Sigmoid colon (tissue), 7 donors: ENCODE data around the gene UCHL3. TPM values are rescaled to one million over a fixed set of nuclear protein-coding genes. Genes with fewer than 3 reads are reported as not detected.

ENCODE experiments used
- DNase-seq: peaks from one replicate; pipeline ENCODE4 v3.0.0-alpha.2; 2019
- H3K27ac ChIP-seq, 4 donors: fragments of 200-600 bp; sonication (generic); one replicate each; pipeline ENCODE4 v1.5.1; 2016 to 2019; ENCODE audit warnings: mild to moderate bottlenecking in 1 of 4
- H3K27me3 ChIP-seq, 3 donors: fragments of 200-600 bp; sonication (generic); one replicate each; pipeline ENCODE4 v1.5.1; 2019; ENCODE audit warnings: mild to moderate bottlenecking in 1 of 3
- H3K36me3 ChIP-seq, 4 donors: fragments of 200-600 bp; sonication (generic); one replicate each; pipeline ENCODE4 v1.5.1; 2016 to 2019
- H3K4me1 ChIP-seq, 4 donors: fragments of 200-600 bp; sonication (generic); one replicate each; pipeline ENCODE4 v1.5.1; 2017 to 2019
- H3K4me3 ChIP-seq, 4 donors: fragments of 200-600 bp; sonication (generic); one replicate each; pipeline ENCODE4 v1.5.1; 2017 to 2019; ENCODE audit warnings: mild to moderate bottlenecking in 2 of 4, moderate library complexity in 1 of 4
- H3K9me3 ChIP-seq, 4 donors: fragments of 200-600 bp in 3 of 4; sonication (generic) in 3 of 4; one replicate each; pipeline versions ENCODE4 v1.5.1 to v1.6.1; 2013 to 2019
- CTCF ChIP-seq, 4 experiments: fragments of 450-650 bp in 3 of 4; fragments of 200-600 bp in 1 of 4; IDR thresholded peaks; one replicate each; pipeline ENCODE4 v1.5.1; 2016 to 2019; ENCODE audit warnings: antibody characterized with exemption in 4 of 4, mild to moderate bottlenecking in 3 of 4, moderate library complexity in 2 of 4
- EP300 ChIP-seq, 4 donors: sonication (generic); formaldehyde crosslinking; IDR thresholded peaks; one replicate each; pipeline ENCODE4 v1.6.1; 2017; ENCODE audit warnings: antibody characterized with exemption in 4 of 4
- POLR2A ChIP-seq, 2 donors: fragments of 450-650 bp; IDR thresholded peaks; one replicate each; pipeline ENCODE4 v1.6.1; 2016; ENCODE audit warnings: antibody characterized with exemption in 2 of 2, mild to moderate bottlenecking in 2 of 2, moderate library complexity in 2 of 2
- POLR2AphosphoS5 ChIP-seq, 4 donors: sonication (generic); formaldehyde crosslinking; IDR thresholded peaks; one replicate each; pipeline ENCODE4 v1.6.1; 2017; ENCODE audit warnings: antibody characterized with exemption in 4 of 4
- WGBS, 2 donors: extraction: QIAGEN DNeasy Blood & Tissue Kit; methylation state at CpG; one replicate each; pipeline ENCODE4 v1.1.7; 2013; 5-methylcytosine and 5-hydroxymethylcytosine counted together
- intact Hi-C: fragments of 100-400 bp; cut with DNase I; formaldehyde crosslinking; loops from one replicate; pipeline ENCODE4 v1.15.1; 2023
- polyA plus RNA-seq, 3 donors: library from polyadenylated mRNA; stranded (reverse); fragments of 200-250 nt; gene quantifications; one replicate each; pipeline ENCODE4 v1.2.3, GENCODE V29; 2013
- total RNA-seq, 4 donors: library from RNA; depleted of rRNA; stranded (reverse); fragments of >200 nt; gene quantifications; one replicate each; pipeline ENCODE4 v1.1.0, GENCODE V29; 2016
- donor health status: healthy with polysubstance abuse.
- donor health status: Bipolar disorder and iron deficiency.
- donor health status: healthy.

The UCHL3 gene
- total and polyA plus RNA-seq, 7 donors = 25.0 to 64.0 (median 41.5) TPM

- peaks cover 0 to 23% (median 0%) of the 10 kb centered on the region in 4 donors for H3K36me3 ChIP-seq
- no peaks in the 10 kb centered on the region for H3K9me3 ChIP-seq
- TF ChIP-seq POLR2A (IDR thresholded peaks at IDR 0.05) = no peak
- no peak for TF ChIP-seq CTCF (IDR thresholded peaks at IDR 0.05)
- no peak for TF ChIP-seq EP300 (IDR thresholded peaks at IDR 0.05)
- TF ChIP-seq POLR2AphosphoS5 (IDR thresholded peaks at IDR 0.05) = no peak
- H3K27me3 ChIP-seq = no peaks in the 10 kb centered on the region
- DNase-seq = no peak
- H3K27ac ChIP-seq = no peak overlapping the region
- no peak overlapping the region for H3K4me3 ChIP-seq
- WGBS, 2 donors = 97% methylated on average over 1 of the region's 1 CpG
- H3K4me1 ChIP-seq = peaks cover 0 to 26% (median 16%) of the 10 kb centered on the region in 4 donors
- intact Hi-C loops = no loop called here
Observed at GRCh38 chr13:75533861-75534260, 15.7 kb upstream of the UCHL3 start.

- intact Hi-C loops = loop anchor here (1.0 kb wide), 1 partner anchor 12 kb away; the partner anchor contains the start of gene UCHL3
- peak; percentile 93 for DNase-seq
- TF ChIP-seq CTCF (IDR thresholded peaks at IDR 0.05) (peak; percentile 58 to 91 (median 70)), POLR2AphosphoS5 (IDR thresholded peaks at IDR 0.05) (peak; percentile 56 to 89 (median 80)), EP300 (IDR thresholded peaks at IDR 0.05) (no peak), POLR2A (IDR thresholded peaks at IDR 0.05) (peak; percentile 27 to 64)
Observed at GRCh38 chr13:75537401-75538365, 11.9 kb upstream of the UCHL3 start, which contains the start of gene COMMD6. Gene COMMD6 (minus strand): TSS chr13:75537841. CDS start chr13:75537805, 36 bp downstream.

GRCh38 chr13:75541287-75541686 is 8.3 kb upstream of the UCHL3 start:
- H3K4me1 ChIP-seq = peaks cover 0 to 16% (median 13%) of the 10 kb centered on the region in 4 donors
- TF ChIP-seq POLR2AphosphoS5 (IDR thresholded peaks at IDR 0.05) (no peak), POLR2A (IDR thresholded peaks at IDR 0.05) (no peak), CTCF (IDR thresholded peaks at IDR 0.05) (no peak), EP300 (IDR thresholded peaks at IDR 0.05) (no peak)
- H3K9me3 ChIP-seq = no peaks in the 10 kb centered on the region
- H3K36me3 ChIP-seq = no peaks in the 10 kb centered on the region
- DNase-seq = no peak
- WGBS, 2 donors = 76 to 86% methylated on average over 4 of the region's 4 CpGs
- intact Hi-C loops = no loop called here
- H3K27me3 ChIP-seq = no peaks in the 10 kb centered on the region
- H3K27ac ChIP-seq = no peak overlapping the region
- no peak overlapping the region for H3K4me3 ChIP-seq

More at GRCh38 chr13:75537401-75538365, 11.9 kb upstream of the UCHL3 start, which contains the start of gene COMMD6:
- Histone ChIP-seq H3K9me3 (no peaks in the 10 kb centered on the region), H3K27ac (peak within 1 kb of the TSS; percentile 76 to 85 (median 84)), H3K4me1 (peaks cover 0 to 26% (median 16%) of the 10 kb centered on the region in 4 donors), H3K36me3 (peaks cover 0 to 15% (median 0%) of the 10 kb centered on the region in 4 donors), H3K27me3 (no peaks in the 10 kb centered on the region), H3K4me3 (peak within 1 kb of the TSS; percentile 65 to 88 (median 85))
- 0 to 1% methylated on average over 51 of the region's 51 CpGs for WGBS, 2 donors

GRCh38 chr13:75541961-75542360 is 7.6 kb upstream of the UCHL3 start:
- TF ChIP-seq POLR2AphosphoS5 (IDR thresholded peaks at IDR 0.05) = no peak
- TF ChIP-seq POLR2A (IDR thresholded peaks at IDR 0.05) = no peak
- no peak for TF ChIP-seq EP300 (IDR thresholded peaks at IDR 0.05)
- TF ChIP-seq CTCF (IDR thresholded peaks at IDR 0.05) = no peak
- intact Hi-C loops = no loop called here
- Histone ChIP-seq H3K36me3 (no peaks in the 10 kb centered on the region), H3K4me3 (no peak overlapping the region), H3K27me3 (no peaks in the 10 kb centered on the region), H3K9me3 (no peaks in the 10 kb centered on the region), H3K27ac (no peak overlapping the region), H3K4me1 (peaks cover 0 to 10% (median 6%) of the 10 kb centered on the region in 4 donors)
- DNase-seq = no peak
- WGBS, 2 donors = 97% methylated on average over 1 of the region's 1 CpG
